Fibroblast of lung (primary cell): ENCODE results near the gene SLC43A3. TPM values are rescaled to one million over a fixed set of nuclear protein-coding genes. Genes with fewer than 3 reads are reported as not detected.

Source experiments
- DNase-seq, 2 donors: peaks; one replicate each; pipeline versions ENCODE4 v3.0.0 to v3.0.0-alpha.2; 2010; ENCODE audit warnings: low read depth in 2 of 2
- H2AFZ ChIP-seq: 2 replicates; pipeline ENCODE4 v1.5.1; 2012; ENCODE audit warnings: low read length, control low read depth, inconsistent platforms
- H3K27ac ChIP-seq: 2 replicates; pipeline ENCODE4 v1.5.1; 2011; ENCODE audit warnings: low read length, control low read depth; ENCODE audit not compliant: insufficient read depth
- H3K27me3 ChIP-seq: 2 replicates; pipeline ENCODE4 v1.5.1; 2011; ENCODE audit warnings: mild to moderate bottlenecking, low read length; ENCODE audit not compliant: control insufficient read depth, insufficient read depth
- H3K36me3 ChIP-seq: 2 replicates; pipeline ENCODE4 v1.5.1; 2011; ENCODE audit warnings: low read length; ENCODE audit not compliant: control insufficient read depth, insufficient read depth
- H3K4me1 ChIP-seq: 2 replicates; pipeline ENCODE4 v1.5.1; 2011; ENCODE audit warnings: low read length; ENCODE audit not compliant: control insufficient read depth, insufficient read depth; ENCODE audit errors: extremely low read depth
- H3K4me2 ChIP-seq: 2 replicates; pipeline ENCODE4 v1.5.1; 2011; ENCODE audit warnings: low read length, control low read depth; ENCODE audit not compliant: insufficient read depth; ENCODE audit errors: extremely low read depth
- H3K4me3 ChIP-seq, 4 experiments: fragments of 200-600 bp in 1 of 4; sonication (generic) in 1 of 4; replicated peaks in 1 of 4; 2 replicates each; pipeline ENCODE4 v1.5.1; 2011 to 2016; ENCODE audit warnings: low read length in 4 of 4, low read depth in 3 of 4, mild to moderate bottlenecking in 3 of 4, control low read depth in 2 of 4, inconsistent platforms in 1 of 4, mixed read lengths in 1 of 4; ENCODE audit not compliant: insufficient read depth in 1 of 4; ENCODE audit errors: control extremely low read depth in 1 of 4
- H3K79me2 ChIP-seq: 2 replicates; pipeline ENCODE4 v1.5.1; 2012; ENCODE audit warnings: mild to moderate bottlenecking, low read length, inconsistent platforms; ENCODE audit not compliant: control insufficient read depth, insufficient read depth
- H3K9ac ChIP-seq: 2 replicates; pipeline ENCODE4 v1.5.1; 2011; ENCODE audit warnings: mild to moderate bottlenecking, low read length, control low read depth; ENCODE audit not compliant: insufficient read depth
- H3K9me3 ChIP-seq: 2 replicates; pipeline ENCODE4 v1.5.1; 2012; ENCODE audit warnings: low read depth, low read length; ENCODE audit not compliant: control insufficient read depth, insufficient read depth
- H4K20me1 ChIP-seq: 2 replicates; pipeline ENCODE4 v1.5.1; 2011; ENCODE audit warnings: low read length; ENCODE audit not compliant: control insufficient read depth, insufficient read depth; ENCODE audit errors: extremely low read depth
- EZH2 ChIP-seq: IDR thresholded peaks from 2 replicates; pipeline ENCODE4 v1.5.1; 2012; ENCODE audit warnings: low read length, control low read depth, mild to moderate bottlenecking; ENCODE audit errors: missing control alignments
- polyA plus RNA-seq, 2 donors: library from polyadenylated mRNA; depleted of rRNA in 1 of 2; stranded (reverse) in 1 of 2; unstranded in 1 of 2; fragments of >200 nt; gene quantifications; 2 replicates each; pipeline ENCODE4 v1.2.1, GENCODE V29; 2011 to 2012; ENCODE audit warnings: missing spikeins in 1 of 2
- total RNA-seq: library from RNA; depleted of rRNA; stranded (reverse); fragments of >200 nt; gene quantifications from 2 replicates; pipeline ENCODE4 v1.2.1, GENCODE V29; 2014
- TF ChIP-seq, protein P1 (sequence below), 2 donors: IDR thresholded peaks in 1 of 2; conservative IDR thresholded peaks in 1 of 2; 1 replicate in 1 of 2; 2 replicates in 1 of 2; pipeline ENCODE4 v1.5.1; 2011 to 2012; ENCODE audit warnings: low read length in 2 of 2, control low read depth in 1 of 2, inconsistent platforms in 1 of 2, low read depth in 1 of 2, mild to moderate bottlenecking in 1 of 2

SLC43A3 gene
- total and polyA plus RNA-seq, 2 donors (not counting 1 experiment from before 2014, with no cell fraction given), result 34.8 to 41.5 TPM

- no peaks in the 10 kb centered on the region for H3K79me2 ChIP-seq
Observed at GRCh38 chr11:57357310-57357709, 69.6 kb downstream of the SLC43A3 start.

More at GRCh38 chr11:57357310-57357709, 69.6 kb downstream of the SLC43A3 start:
- no peak overlapping the region for H3K4me3 ChIP-seq
- no peaks in the 10 kb centered on the region for H3K9me3 ChIP-seq
- no peak overlapping the region for H3K4me2 ChIP-seq
- H3K27ac ChIP-seq, result no peak overlapping the region
- H2AFZ ChIP-seq, result no peak overlapping the region
- H3K27me3 ChIP-seq, result peaks cover 3% of the 10 kb centered on the region
- no peak for DNase-seq
- no peaks in the 10 kb centered on the region for H3K36me3 ChIP-seq
- TF ChIP-seq, protein P1, sequence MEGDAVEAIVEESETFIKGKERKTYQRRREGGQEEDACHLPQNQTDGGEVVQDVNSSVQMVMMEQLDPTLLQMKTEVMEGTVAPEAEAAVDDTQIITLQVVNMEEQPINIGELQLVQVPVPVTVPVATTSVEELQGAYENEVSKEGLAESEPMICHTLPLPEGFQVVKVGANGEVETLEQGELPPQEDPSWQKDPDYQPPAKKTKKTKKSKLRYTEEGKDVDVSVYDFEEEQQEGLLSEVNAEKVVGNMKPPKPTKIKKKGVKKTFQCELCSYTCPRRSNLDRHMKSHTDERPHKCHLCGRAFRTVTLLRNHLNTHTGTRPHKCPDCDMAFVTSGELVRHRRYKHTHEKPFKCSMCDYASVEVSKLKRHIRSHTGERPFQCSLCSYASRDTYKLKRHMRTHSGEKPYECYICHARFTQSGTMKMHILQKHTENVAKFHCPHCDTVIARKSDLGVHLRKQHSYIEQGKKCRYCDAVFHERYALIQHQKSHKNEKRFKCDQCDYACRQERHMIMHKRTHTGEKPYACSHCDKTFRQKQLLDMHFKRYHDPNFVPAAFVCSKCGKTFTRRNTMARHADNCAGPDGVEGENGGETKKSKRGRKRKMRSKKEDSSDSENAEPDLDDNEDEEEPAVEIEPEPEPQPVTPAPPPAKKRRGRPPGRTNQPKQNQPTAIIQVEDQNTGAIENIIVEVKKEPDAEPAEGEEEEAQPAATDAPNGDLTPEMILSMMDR (conservative IDR thresholded peaks at IDR 0.05 in 1 of 2, IDR thresholded peaks at IDR 0.05 in 1 of 2; ENCODE audit: low read depth in 1 of 2, low read length in 2 of 2), result no peak
- no peak for TF ChIP-seq EZH2
- no peaks in the 10 kb centered on the region for H4K20me1 ChIP-seq
- H3K4me1 ChIP-seq, result no peaks in the 10 kb centered on the region
- H3K9ac ChIP-seq, result no peak overlapping the region

Other genes starting within 250 kb of the SLC43A3 start
- not detected in 2 replicates for gene LRRC55, start 245.2 kb downstream of the SLC43A3 start, total RNA-seq
- gene LRRC55, start 245.2 kb downstream of the SLC43A3 start, polyA plus RNA-seq, result not detected in 2 replicates
- not detected in 2 replicates for gene APLNR, start 189.9 kb downstream of the SLC43A3 start, total RNA-seq
- gene APLNR, start 189.9 kb downstream of the SLC43A3 start, polyA plus RNA-seq, result not detected in 2 replicates
- gene TNKS1BP1, start 102.2 kb downstream of the SLC43A3 start, total RNA-seq, result 88.3 and 111 TPM in 2 replicates
- 70.2 and 70.4 TPM in 2 replicates for gene TNKS1BP1, start 102.2 kb downstream of the SLC43A3 start, polyA plus RNA-seq
- 52.7 and 55.0 TPM in 2 replicates for gene SSRP1, start 91.2 kb downstream of the SLC43A3 start, total RNA-seq
- gene SSRP1, start 91.2 kb downstream of the SLC43A3 start, polyA plus RNA-seq, result 94.1 and 173 TPM in 2 replicates
- not detected in 2 replicates for gene P2RX3, start 88.8 kb downstream of the SLC43A3 start, total RNA-seq
- not detected in 2 replicates for gene P2RX3, start 88.8 kb downstream of the SLC43A3 start, polyA plus RNA-seq
- not detected in 2 replicates for gene PRG3, start 46.0 kb downstream of the SLC43A3 start, total RNA-seq
- gene PRG3, start 46.0 kb downstream of the SLC43A3 start, polyA plus RNA-seq, result not detected in 2 replicates
- not detected in 2 replicates for gene PRG2, start 36.5 kb downstream of the SLC43A3 start, total RNA-seq
- gene PRG2, start 36.5 kb downstream of the SLC43A3 start, polyA plus RNA-seq, result not detected in 2 replicates
- 0.17 and 0.26 TPM in 2 replicates for gene RTN4RL2, start 33.4 kb upstream of the SLC43A3 start, total RNA-seq
- gene RTN4RL2, start 33.4 kb upstream of the SLC43A3 start, polyA plus RNA-seq, result 0.27 and 0.43 TPM in 2 replicates
- gene SLC43A1, start 88.6 kb upstream of the SLC43A3 start, total RNA-seq, result 19.8 and 20.8 TPM in 2 replicates
- gene SLC43A1, start 88.6 kb upstream of the SLC43A3 start, polyA plus RNA-seq, result 12.3 and 13.2 TPM in 2 replicates
- gene TIMM10, start 103.6 kb upstream of the SLC43A3 start, total RNA-seq, result 32.2 and 41.6 TPM in 2 replicates
- gene TIMM10, start 103.6 kb upstream of the SLC43A3 start, polyA plus RNA-seq, result 57.6 and 108 TPM in 2 replicates
- gene SMTNL1, start 110.5 kb upstream of the SLC43A3 start, total RNA-seq, result not detected in 2 replicates
- gene SMTNL1, start 110.5 kb upstream of the SLC43A3 start, polyA plus RNA-seq, result not detected in 2 replicates
- 78.6 and 94.8 TPM in 2 replicates for gene UBE2L6, start 140.6 kb upstream of the SLC43A3 start, total RNA-seq
- gene UBE2L6, start 140.6 kb upstream of the SLC43A3 start, polyA plus RNA-seq, result 105 and 113 TPM in 2 replicates
- 17.2 and 20.0 TPM in 2 replicates for gene SERPING1, start 170.6 kb upstream of the SLC43A3 start, total RNA-seq
- 35.8 and 117 TPM in 2 replicates for gene SERPING1, start 170.6 kb upstream of the SLC43A3 start, polyA plus RNA-seq
- 1.5 and 2.3 TPM in 2 replicates for gene YPEL4, start 222.8 kb upstream of the SLC43A3 start, total RNA-seq
- 0.10 and 0.59 TPM in 2 replicates for gene YPEL4, start 222.8 kb upstream of the SLC43A3 start, polyA plus RNA-seq
- gene CLP1, start 230.6 kb upstream of the SLC43A3 start, total RNA-seq, result 13.2 and 17.2 TPM in 2 replicates
- 24.1 and 31.5 TPM in 2 replicates for gene CLP1, start 230.6 kb upstream of the SLC43A3 start, polyA plus RNA-seq
- gene ZDHHC5, start 241.0 kb upstream of the SLC43A3 start, total RNA-seq, result 26.7 and 33.9 TPM in 2 replicates
- gene ZDHHC5, start 241.0 kb upstream of the SLC43A3 start, polyA plus RNA-seq, result 58.9 and 69.8 TPM in 2 replicates